ENCODE data around the gene KCNH1. TPM values are rescaled to one million over a fixed set of nuclear protein-coding genes. Genes with fewer than 3 reads are reported as not detected.

KCNH1 gene
- total RNA-seq, 1 donor from 2014 or later: 2.4 TPM

GRCh38 chr1:210850556-210850955, 283.4 kb downstream of the KCNH1 start:
- H3K4me3 Mint-ChIP-seq: no peak overlapping the region
- H3K36me3 Mint-ChIP-seq: no peaks in the 10 kb centered on the region
- no peaks in the 10 kb centered on the region for H3K4me1 Mint-ChIP-seq (ENCODE audit: unreplicated experiment)
- H3K27ac Mint-ChIP-seq: no peak overlapping the region
- no peak for DNase-seq (ENCODE audit: extremely low spot score, unreplicated experiment)
- H3K27me3 Mint-ChIP-seq: peaks cover 3% of the 10 kb centered on the region
- TF ChIP-seq, protein P1, sequence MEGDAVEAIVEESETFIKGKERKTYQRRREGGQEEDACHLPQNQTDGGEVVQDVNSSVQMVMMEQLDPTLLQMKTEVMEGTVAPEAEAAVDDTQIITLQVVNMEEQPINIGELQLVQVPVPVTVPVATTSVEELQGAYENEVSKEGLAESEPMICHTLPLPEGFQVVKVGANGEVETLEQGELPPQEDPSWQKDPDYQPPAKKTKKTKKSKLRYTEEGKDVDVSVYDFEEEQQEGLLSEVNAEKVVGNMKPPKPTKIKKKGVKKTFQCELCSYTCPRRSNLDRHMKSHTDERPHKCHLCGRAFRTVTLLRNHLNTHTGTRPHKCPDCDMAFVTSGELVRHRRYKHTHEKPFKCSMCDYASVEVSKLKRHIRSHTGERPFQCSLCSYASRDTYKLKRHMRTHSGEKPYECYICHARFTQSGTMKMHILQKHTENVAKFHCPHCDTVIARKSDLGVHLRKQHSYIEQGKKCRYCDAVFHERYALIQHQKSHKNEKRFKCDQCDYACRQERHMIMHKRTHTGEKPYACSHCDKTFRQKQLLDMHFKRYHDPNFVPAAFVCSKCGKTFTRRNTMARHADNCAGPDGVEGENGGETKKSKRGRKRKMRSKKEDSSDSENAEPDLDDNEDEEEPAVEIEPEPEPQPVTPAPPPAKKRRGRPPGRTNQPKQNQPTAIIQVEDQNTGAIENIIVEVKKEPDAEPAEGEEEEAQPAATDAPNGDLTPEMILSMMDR (conservative IDR thresholded peaks at IDR 0.05): no peak
- no peaks in the 10 kb centered on the region for H3K9me3 Mint-ChIP-seq

DNA sequence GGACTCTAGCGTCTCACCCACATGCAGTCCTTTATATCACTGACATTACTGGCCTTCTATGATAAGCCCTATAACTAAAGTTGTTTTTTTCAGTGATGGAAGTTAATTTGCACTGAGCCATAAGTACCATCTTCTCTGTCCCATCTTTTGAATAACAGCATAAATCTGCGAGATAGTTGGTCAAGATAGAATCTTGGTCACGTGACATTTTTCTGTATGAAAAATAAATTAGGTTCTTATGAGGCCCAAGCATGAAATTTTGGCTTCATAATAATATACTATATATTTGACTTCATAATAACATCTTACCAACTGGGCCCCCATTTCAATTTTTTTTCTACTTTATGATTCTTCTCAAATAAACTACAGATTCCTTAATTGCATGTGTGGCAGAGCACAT, 285.5 kb downstream of the KCNH1 start:
- Mint-ChIP-seq H3K27ac (no peak overlapping the region), H3K9me3 (no peaks in the 10 kb centered on the region), H3K4me1 (ENCODE audit: unreplicated experiment) (no peaks in the 10 kb centered on the region), H3K27me3 (peaks cover 3% of the 10 kb centered on the region), H3K4me3 (no peak overlapping the region), H3K36me3 (no peaks in the 10 kb centered on the region)
- TF ChIP-seq, protein P1 (conservative IDR thresholded peaks at IDR 0.05): no peak
- no peak for DNase-seq (ENCODE audit: extremely low spot score, unreplicated experiment)

- Mint-ChIP-seq H3K9me3 (no peaks in the 10 kb centered on the region), H3K4me1 (ENCODE audit: unreplicated experiment) (no peaks in the 10 kb centered on the region), H3K36me3 (no peaks in the 10 kb centered on the region), H3K4me3 (no peak overlapping the region), H3K27me3 (peaks cover 3% of the 10 kb centered on the region), H3K27ac (no peak overlapping the region)
- no peak for DNase-seq (ENCODE audit: extremely low spot score, unreplicated experiment)
- TF ChIP-seq, protein P1 (conservative IDR thresholded peaks at IDR 0.05): no peak
Observed at GRCh38 chr1:210841926-210842625, 291.9 kb downstream of the KCNH1 start.

GRCh38 chr1:210830034-210831028, 303.6 kb downstream of the KCNH1 start:
- Mint-ChIP-seq H3K27me3 (no peaks in the 10 kb centered on the region), H3K4me3 (no peak overlapping the region), H3K9me3 (no peaks in the 10 kb centered on the region), H3K4me1 (ENCODE audit: unreplicated experiment) (peaks cover 4% of the 10 kb centered on the region), H3K36me3 (no peaks in the 10 kb centered on the region), H3K27ac (no peak overlapping the region)
- no peak for DNase-seq (ENCODE audit: extremely low spot score, unreplicated experiment)
- TF ChIP-seq, protein P1 (conservative IDR thresholded peaks at IDR 0.05): no peak

DNA sequence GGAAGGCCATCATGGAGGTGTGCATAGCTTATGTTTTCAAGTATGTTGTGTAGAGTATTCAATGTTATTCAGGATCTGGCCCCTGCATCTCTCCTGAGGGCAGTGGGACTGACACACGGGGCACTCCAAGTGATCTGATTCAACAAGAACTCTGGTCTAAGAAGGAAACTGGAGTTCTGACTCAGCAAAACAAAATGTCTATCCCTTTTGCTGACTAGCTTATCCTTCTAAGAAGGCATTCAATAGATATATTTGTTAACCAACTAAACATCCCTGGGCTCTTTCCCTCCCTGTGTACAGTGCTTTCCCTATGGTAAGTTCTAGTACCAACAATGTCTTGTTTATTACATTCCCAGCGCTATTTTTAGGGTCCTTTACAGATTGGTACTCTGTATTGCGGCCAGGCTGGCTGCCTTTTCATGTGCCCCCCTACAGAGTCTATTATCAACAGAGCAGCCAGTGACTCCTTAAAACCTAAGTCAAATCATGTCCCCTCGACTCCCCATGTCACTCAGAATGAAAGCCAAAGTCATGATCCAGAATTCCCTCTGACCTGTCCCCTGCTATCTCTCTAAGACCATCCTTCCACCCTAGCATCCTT, 304.9 kb downstream of the KCNH1 start:
- Mint-ChIP-seq H3K4me1 (ENCODE audit: unreplicated experiment) (peaks cover 4% of the 10 kb centered on the region), H3K9me3 (no peaks in the 10 kb centered on the region), H3K4me3 (no peak overlapping the region), H3K27ac (no peak overlapping the region), H3K36me3 (no peaks in the 10 kb centered on the region), H3K27me3 (no peaks in the 10 kb centered on the region)
- TF ChIP-seq, protein P1 (conservative IDR thresholded peaks at IDR 0.05): no peak
- no peak for DNase-seq (ENCODE audit: extremely low spot score, unreplicated experiment)

Measured in type B pancreatic cell (in vitro differentiated cells).